Natural killer cell (primary cell): ENCODE data around the gene MCIDAS. TPM values are rescaled to one million over a fixed set of nuclear protein-coding genes. Genes with fewer than 3 reads are reported as not detected.

Experiments
- ATAC-seq, 3 donors: fragments of 150-1000 bp in 2 of 3; fragments of 200-7000 bp in 1 of 3; cut with Tn5 transposase; 1 replicate in 1 of 3; 2 replicates in 2 of 3; pipeline ENCODE4 v1.10.0; 2021; ENCODE audit warnings: mild to moderate bottlenecking in 2 of 3, moderate library complexity in 2 of 3
- DNase-seq, 2 donors: peaks; one replicate each; pipeline versions ENCODE4 v3.0.0 to v3.0.0-alpha.2; 2013 to 2021; ENCODE audit warnings: mixed read lengths in 1 of 2
- H3K27ac ChIP-seq: one replicate; pipeline ENCODE4 v1.5.1; 2013; ENCODE audit warnings: mild to moderate bottlenecking, low read length
- H3K27me3 ChIP-seq: one replicate; pipeline ENCODE4 v1.6.1; 2013; ENCODE audit warnings: low read length; ENCODE audit not compliant: control insufficient read depth, insufficient read depth
- H3K36me3 ChIP-seq: one replicate; pipeline ENCODE4 v1.6.1; 2013; ENCODE audit warnings: low read length; ENCODE audit not compliant: control insufficient read depth, insufficient read depth
- H3K4me1 ChIP-seq: one replicate; pipeline ENCODE4 v1.6.1; 2013; ENCODE audit warnings: low read length; ENCODE audit not compliant: control insufficient read depth, insufficient read depth
- H3K4me3 ChIP-seq: one replicate; pipeline ENCODE4 v1.5.1; 2013; ENCODE audit warnings: low read length
- H3K9me3 ChIP-seq: one replicate; pipeline ENCODE4 v1.6.1; 2013; ENCODE audit warnings: low read length; ENCODE audit not compliant: control insufficient read depth, insufficient read depth
- H3K27ac Mint-ChIP-seq, 2 donors: one replicate each; pipeline ENCODE4 v1.8.0; 2022; ENCODE audit warnings: mild to moderate bottlenecking in 2 of 2, mixed read lengths in 2 of 2, moderate library complexity in 1 of 2
- H3K27me3 Mint-ChIP-seq, 2 donors: one replicate each; pipeline ENCODE4 v1.8.0; 2022; ENCODE audit warnings: low read depth in 2 of 2, mixed read lengths in 2 of 2
- H3K36me3 Mint-ChIP-seq: one replicate; pipeline ENCODE4 v1.8.0; 2022; ENCODE audit warnings: mixed read lengths
- H3K4me1 Mint-ChIP-seq, 2 donors: one replicate each; pipeline ENCODE4 v1.8.0; 2022; ENCODE audit warnings: mixed read lengths in 2 of 2
- H3K4me3 Mint-ChIP-seq: one replicate; pipeline ENCODE4 v1.8.0; 2022; ENCODE audit warnings: mild to moderate bottlenecking, moderate library complexity, mixed read lengths
- H3K9me3 Mint-ChIP-seq, 2 donors: one replicate each; pipeline ENCODE4 v1.8.0; 2022; ENCODE audit warnings: mixed read lengths in 2 of 2
- WGBS: methylation state at CpG from one replicate; pipeline ENCODE4 v1.1.7; 2013; ENCODE audit warnings: missing lambda C conversion rate; ENCODE audit not compliant: insufficient coverage; 5-methylcytosine and 5-hydroxymethylcytosine counted together
- intact Hi-C: fragments of 100-400 bp; cut with micrococcal nuclease; formaldehyde crosslinking; loops from one replicate; pipeline ENCODE4 v1.14.2; 2022
- total RNA-seq, 4 donors: library from RNA; stranded (reverse); fragments of 120-200 nt in 1 of 4; gene quantifications; one replicate each; pipeline versions ENCODE4 v1.2.3 to v1.2.4, GENCODE V29; 2013 to 2022
- TF ChIP-seq, protein P1 (sequence below): fragments of 200-600 bp; IDR thresholded peaks from one replicate; pipeline ENCODE4 v1.8.0; 2022; ENCODE audit warnings: antibody characterized with exemption

MCIDAS gene
- total RNA-seq, 3 donors from 2014 or later (not counting 1 experiment from before 2014, with no cell fraction given): not detected

- Histone ChIP-seq H3K36me3 (no peaks in the 10 kb centered on the region), H3K4me1 (no peaks in the 10 kb centered on the region), H3K27ac (no peak overlapping the region), H3K27me3 (peaks cover 35% of the 10 kb centered on the region), H3K9me3 (no peaks in the 10 kb centered on the region), H3K4me3 (no peak overlapping the region)
- Mint-ChIP-seq H3K4me1 (no peaks in the 10 kb centered on the region), H3K9me3 (no peaks in the 10 kb centered on the region), H3K4me3 (no peak overlapping the region), H3K27ac (no peak overlapping the region), H3K27me3 (peaks cover 42 to 72% of the 10 kb centered on the region in 2 donors), H3K36me3 (no peaks in the 10 kb centered on the region)
- ATAC-seq (no peak), DNase-seq (no peak)
- intact Hi-C loops: no loop called here
- WGBS: 80% methylated on average over 2 of the region's 2 CpGs
- TF ChIP-seq, protein P1, sequence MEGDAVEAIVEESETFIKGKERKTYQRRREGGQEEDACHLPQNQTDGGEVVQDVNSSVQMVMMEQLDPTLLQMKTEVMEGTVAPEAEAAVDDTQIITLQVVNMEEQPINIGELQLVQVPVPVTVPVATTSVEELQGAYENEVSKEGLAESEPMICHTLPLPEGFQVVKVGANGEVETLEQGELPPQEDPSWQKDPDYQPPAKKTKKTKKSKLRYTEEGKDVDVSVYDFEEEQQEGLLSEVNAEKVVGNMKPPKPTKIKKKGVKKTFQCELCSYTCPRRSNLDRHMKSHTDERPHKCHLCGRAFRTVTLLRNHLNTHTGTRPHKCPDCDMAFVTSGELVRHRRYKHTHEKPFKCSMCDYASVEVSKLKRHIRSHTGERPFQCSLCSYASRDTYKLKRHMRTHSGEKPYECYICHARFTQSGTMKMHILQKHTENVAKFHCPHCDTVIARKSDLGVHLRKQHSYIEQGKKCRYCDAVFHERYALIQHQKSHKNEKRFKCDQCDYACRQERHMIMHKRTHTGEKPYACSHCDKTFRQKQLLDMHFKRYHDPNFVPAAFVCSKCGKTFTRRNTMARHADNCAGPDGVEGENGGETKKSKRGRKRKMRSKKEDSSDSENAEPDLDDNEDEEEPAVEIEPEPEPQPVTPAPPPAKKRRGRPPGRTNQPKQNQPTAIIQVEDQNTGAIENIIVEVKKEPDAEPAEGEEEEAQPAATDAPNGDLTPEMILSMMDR: no peak
Measured at GRCh38 chr5:55191165-55191564, 36.0 kb downstream of the MCIDAS start.

GRCh38 chr5:55188656-55189540 lies 38.2 kb downstream of the MCIDAS start:
- Histone ChIP-seq H3K27me3 (peaks cover 33% of the 10 kb centered on the region), H3K4me3 (no peak overlapping the region), H3K9me3 (no peaks in the 10 kb centered on the region), H3K27ac (no peak overlapping the region), H3K36me3 (no peaks in the 10 kb centered on the region), H3K4me1 (no peaks in the 10 kb centered on the region)
- peaks cover 42 to 70% of the 10 kb centered on the region in 2 donors for H3K27me3 Mint-ChIP-seq
- TF ChIP-seq, protein P1: no peak
- H3K4me3 Mint-ChIP-seq: no peak overlapping the region
- H3K27ac Mint-ChIP-seq: no peak overlapping the region
- intact Hi-C loops: no loop called here
- H3K9me3 Mint-ChIP-seq: no peaks in the 10 kb centered on the region
- H3K36me3 Mint-ChIP-seq: no peaks in the 10 kb centered on the region
- 77% methylated on average over 5 of the region's 6 CpGs for WGBS
- no peak for DNase-seq
- no peak for ATAC-seq
- H3K4me1 Mint-ChIP-seq: no peaks in the 10 kb centered on the region

- peaks cover 39 to 67% of the 10 kb centered on the region in 2 donors for H3K27me3 Mint-ChIP-seq
- no peaks in the 10 kb centered on the region for H3K4me1 ChIP-seq
- H3K27me3 ChIP-seq: peaks cover 26% of the 10 kb centered on the region
- H3K27ac ChIP-seq: no peak overlapping the region
- WGBS: 43% methylated on average over 4 of the region's 4 CpGs
- no peaks in the 10 kb centered on the region for H3K4me1 Mint-ChIP-seq
- ATAC-seq (no peak), DNase-seq (no peak)
- peaks cover 2% of the 10 kb centered on the region for H3K9me3 ChIP-seq
- intact Hi-C loops: no loop called here
- H3K9me3 Mint-ChIP-seq: no peaks in the 10 kb centered on the region
- H3K4me3 Mint-ChIP-seq: no peak overlapping the region
- TF ChIP-seq, protein P1: no peak
- no peaks in the 10 kb centered on the region for H3K36me3 Mint-ChIP-seq
- H3K27ac Mint-ChIP-seq: no peak overlapping the region
- no peaks in the 10 kb centered on the region for H3K36me3 ChIP-seq
- no peak overlapping the region for H3K4me3 ChIP-seq
Measured at GRCh38 chr5:55187370-55187769, 39.7 kb downstream of the MCIDAS start.
